SKM-1 (cell line): ENCODE results near the gene ELL2.

ENCODE experiments used
- DNase-seq: peaks from one replicate; lab custom pipeline; 2025; ENCODE audit not compliant: unreplicated experiment; lab: John Stamatoyannopoulos, UW

ELL2 gene

GRCh38 chr5:95956900-95957293 lies 4.8 kb downstream of the ELL2 start:
- no peak for DNase-seq

GRCh38 chr5:95956021-95956899 lies 5.4 kb downstream of the ELL2 start:
- no peak for DNase-seq

GRCh38 chr5:95954716-95955115 lies 6.9 kb downstream of the ELL2 start:
- DNase-seq, result no peak

GRCh38 chr5:95953021-95953702 lies 8.5 kb downstream of the ELL2 start:
- DNase-seq, result no peak

- no peak for DNase-seq
These were observed 9.7 kb downstream of the ELL2 start for GRCh38 chr5:95951916-95952315.

GRCh38 chr5:95949810-95950209 lies 11.8 kb downstream of the ELL2 start:
- no peak for DNase-seq

GRCh38 chr5:95948631-95949030 lies 13.0 kb downstream of the ELL2 start:
- no peak for DNase-seq

- no peak for DNase-seq
These were observed 15.2 kb downstream of the ELL2 start for GRCh38 chr5:95946451-95946850.

- no peak for DNase-seq
These were observed 18.7 kb downstream of the ELL2 start for GRCh38 chr5:95942968-95943367.

- no peak for DNase-seq
These were observed 19.2 kb downstream of the ELL2 start for GRCh38 chr5:95942414-95942813.

- no peak for DNase-seq
These were observed 19.9 kb downstream of the ELL2 start for GRCh38 chr5:95941756-95942155.

GRCh38 chr5:95940758-95941682 lies 20.6 kb downstream of the ELL2 start:
- DNase-seq, result no peak

GRCh38 chr5:95939465-95939864 lies 22.2 kb downstream of the ELL2 start:
- DNase-seq, result no peak

- no peak for DNase-seq
These were observed 22.9 kb downstream of the ELL2 start for GRCh38 chr5:95938766-95939165.

- no peak for DNase-seq
These were observed 23.3 kb downstream of the ELL2 start for GRCh38 chr5:95938347-95938746.

GRCh38 chr5:95937607-95938152 lies 24.0 kb downstream of the ELL2 start:
- DNase-seq, result no peak

- DNase-seq, result no peak
These were observed 24.7 kb downstream of the ELL2 start for GRCh38 chr5:95936812-95937397.

GRCh38 chr5:95935553-95936100 lies 26.0 kb downstream of the ELL2 start:
- DNase-seq, result no peak

GRCh38 chr5:95934207-95934804 lies 27.3 kb downstream of the ELL2 start:
- no peak for DNase-seq

GRCh38 chr5:95932941-95933340 lies 28.7 kb downstream of the ELL2 start:
- DNase-seq, result no peak
